ENCODE measurements around the gene NBDY. TPM values are rescaled to one million over a fixed set of nuclear protein-coding genes. Genes with fewer than 3 reads are reported as not detected.
A peak's percentile ranks its signal among the peaks of the same experiment; 100 is the strongest.

NBDY gene
- polyA plus RNA-seq, 2 of the 4 experiments (the other 2 are of a cell fraction), result 48.0 to 64.8 TPM

- H3K4me3 ChIP-seq, result no peak overlapping the region
- peaks cover 12% of the 10 kb centered on the region; the same call in 2 of the 3 replicates for H3K9me3 ChIP-seq
- H3K27ac ChIP-seq, result no peak overlapping the region
- no peak overlapping the region for H3K4me2 ChIP-seq
- TF ChIP-seq E2F6 (IDR thresholded peaks at IDR 0.05; ENCODE audit: borderline replicate concordance, low read depth) (no peak), CTCF (IDR thresholded peaks at IDR 0.05) (no peak), RNF2 (IDR thresholded peaks at IDR 0.05; ENCODE audit: borderline replicate concordance, low read depth) (no peak), FOSB (CRISPR knock-in tag; IDR thresholded peaks at IDR 0.05) (no peak)
- ChIA-PET CTCF (interaction anchor here (1.2 kb wide), 1 partner anchor 187 kb away, joined by 3 read pairs; no protein-coding TSS in a partner anchor), POLR2A (no interaction called here)
- FAIRE-seq (no peak), DNase-seq (ENCODE audit: low read depth in 1 of 2, low spot score in 1 of 2) (no peak), ATAC-seq (no peak)
- WGBS (ENCODE audit: missing lambda C conversion rate), result 94% methylated on average over 1 of the region's 1 CpG
- peaks cover 35% of the 10 kb centered on the region for H3K4me1 ChIP-seq
Observed at GRCh38 chrX:56746996-56747395, 18.0 kb downstream of the NBDY start.

- POLR2A ChIA-PET, result no interaction called here
- CTCF ChIA-PET, result interaction anchor here (1.4 kb wide), 1 partner anchor 17 kb away, joined by 7 read pairs; no protein-coding TSS in a partner anchor
- Histone ChIP-seq H3K4me2 (peak overlapping the region; percentile 48), H3K27ac (no peak overlapping the region), H3K4me3 (no peak overlapping the region), H3K4me1 (peaks cover 18% of the 10 kb centered on the region; the same call in 2 of the 3 replicates), H3K9me3 (no peaks in the 10 kb centered on the region)
- TF ChIP-seq TP53 (CRISPR knock-in tag; IDR thresholded peaks at IDR 0.05) (no peak), ATOH8 (CRISPR knock-in tag; IDR thresholded peaks at IDR 0.05; ENCODE audit: low read depth) (no peak), ZSCAN20 (CRISPR knock-in tag; IDR thresholded peaks at IDR 0.05) (no peak), CEBPB (IDR thresholded peaks at IDR 0.05) (no peak), RNF2 (IDR thresholded peaks at IDR 0.05; ENCODE audit: borderline replicate concordance, low read depth) (no peak), HOXB13 (CRISPR knock-in tag; IDR thresholded peaks at IDR 0.05; ENCODE audit: low read depth) (no peak), ZC3H11A (IDR thresholded peaks at IDR 0.05) (no peak), BCL3 (IDR thresholded peaks at IDR 0.05) (no peak), MAZ (IDR thresholded peaks at IDR 0.05; ENCODE audit: borderline replicate concordance, low read depth, low read length) (no peak), FOSB (CRISPR knock-in tag; IDR thresholded peaks at IDR 0.05) (no peak), TFCP2L1 (CRISPR knock-in tag; IDR thresholded peaks at IDR 0.05) (no peak), HDAC2 (IDR thresholded peaks at IDR 0.05) (no peak), HOXA7 (CRISPR knock-in tag; IDR thresholded peaks at IDR 0.05) (no peak)
- DNase-seq (ENCODE audit: low read depth in 1 of 2, low spot score in 1 of 2) (no peak), ATAC-seq (no peak), FAIRE-seq (no peak)
Observed at GRCh38 chrX:56751071-56751470, 22.0 kb downstream of the NBDY start.

- ChIA-PET POLR2A (no interaction called here), CTCF (no interaction called here)
- Histone ChIP-seq H3K4me2 (no peak overlapping the region), H3K27ac (no peak overlapping the region), H3K4me1 (no peaks in the 10 kb centered on the region), H3K9me3 (no peaks in the 10 kb centered on the region), H3K4me3 (no peak overlapping the region)
- FAIRE-seq (no peak), DNase-seq (ENCODE audit: low read depth in 1 of 2, low spot score in 1 of 2) (no peak), ATAC-seq (no peak)
- TF ChIP-seq CTCF (IDR thresholded peaks at IDR 0.05), result no peak
- TF ChIP-seq EP300 (IDR thresholded peaks at IDR 0.05), result no peak
- no peak for TF ChIP-seq TFCP2L1 (CRISPR knock-in tag; IDR thresholded peaks at IDR 0.05)
- no peak for TF ChIP-seq ESRRA (IDR thresholded peaks at IDR 0.05; ENCODE audit: borderline replicate concordance, low read length)
- TF ChIP-seq KDM5A (IDR thresholded peaks at IDR 0.05), result no peak
- no peak for TF ChIP-seq ATOH8 (CRISPR knock-in tag; IDR thresholded peaks at IDR 0.05; ENCODE audit: low read depth)
- TF ChIP-seq GATA3 (IDR thresholded peaks at IDR 0.05; ENCODE audit: borderline replicate concordance), result no peak
- no peak for TF ChIP-seq ELK1 (IDR thresholded peaks at IDR 0.05; ENCODE audit: low read depth, low read length)
- no peak for TF ChIP-seq HMGXB4 (CRISPR knock-in tag; IDR thresholded peaks at IDR 0.05; ENCODE audit: borderline replicate concordance)
- 95% methylated on average over 7 of the region's 7 CpGs for WGBS (ENCODE audit: missing lambda C conversion rate)
Observed at GRCh38 chrX:56757327-56757726, 28.3 kb downstream of the NBDY start.
